Activated CD4-positive, alpha-beta T cell treated with anti-CD3 and anti-CD28 coated beads for 36 hours (primary cell): ENCODE measurements around the gene PCGF5. TPM values are rescaled to one million over a fixed set of nuclear protein-coding genes. Genes with fewer than 3 reads are reported as not detected.
"Not testable (repeated sequence)": the region's sequence is repeated elsewhere in the genome, so short reads cannot be mapped to it uniquely, and the experiment has no call there.

ENCODE experiments used
- ATAC-seq: fragments of 200-7000 bp; cut with Tn5 transposase; one replicate; pipeline ENCODE4 v1.10.0; 2021; ENCODE audit warnings: mild to moderate bottlenecking, moderate library complexity
- CTCF ChIA-PET: fragments of 350-600 bp; sonication (Branson Sonifier 250); formaldehyde crosslinking; loops from one replicate; lab custom pipeline; 2021; ENCODE audit warnings: antibody characterized with exemption; lab: Charles Lee
- POLR2A ChIA-PET: fragments of 350-600 bp; sonication (Branson Sonifier 250); formaldehyde crosslinking; loops from one replicate; lab custom pipeline; 2021; ENCODE audit warnings: antibody characterized with exemption, inconsistent platforms; lab: Charles Lee
- DNase-seq: peaks from one replicate; pipeline ENCODE4 v3.0.0-alpha.2; 2020
- H3K27ac Mint-ChIP-seq: one replicate; pipeline ENCODE4 v1.8.0; 2021; ENCODE audit warnings: mixed read lengths
- H3K27me3 Mint-ChIP-seq: one replicate; pipeline ENCODE4 v1.8.0; 2021; ENCODE audit warnings: mixed read lengths
- H3K36me3 Mint-ChIP-seq: one replicate; pipeline ENCODE4 v1.8.0; 2021; ENCODE audit warnings: low read depth, mixed read lengths
- H3K4me1 Mint-ChIP-seq: one replicate; pipeline ENCODE4 v1.8.0; 2021; ENCODE audit warnings: mixed read lengths
- H3K4me3 Mint-ChIP-seq: one replicate; pipeline ENCODE4 v1.8.0; 2021; ENCODE audit warnings: mild to moderate bottlenecking, moderate library complexity, mixed read lengths
- H3K9me3 Mint-ChIP-seq: one replicate; pipeline ENCODE4 v1.8.0; 2021; ENCODE audit warnings: low read depth, mixed read lengths
- intact Hi-C, 2 experiments: fragments of 100-400 bp; cut with DNase I in 1 of 2; cut with micrococcal nuclease in 1 of 2; formaldehyde crosslinking; loops; one replicate each; pipeline versions ENCODE4 v1.14.2 to v1.15.1; 2022 to 2024; cut with DNase I, micrococcal nuclease
- total RNA-seq, 2 experiments: library from RNA; stranded (reverse); gene quantifications; one replicate each; pipeline ENCODE4 v1.2.3, GENCODE V29; 2021

The PCGF5 gene
- 10 to 100 TPM; 36.5 to 44.3 TPM for total RNA-seq

GRCh38 chr10:91220194-91220953, at the start of gene PCGF5:
Gene PCGF5 (plus strand): TSS chr10:91220663. CDS start chr10:91222872, 2,209 bp downstream.
- intact Hi-C loops: loop anchor here (1.0 to 5.0 kb wide), 5 partner anchors 19 to 1578 kb away; partner anchors contain the start of genes HECTD2 (in 1 of the 2) and TNKS2 (in 1 of the 2)
- CTCF ChIA-PET: interaction anchor here (0.6 to 1.0 kb wide), 4 partner anchors 48 to 284 kb away, joined by 3 to 5 read pairs (median 4); no protein-coding TSS in a partner anchor
- peak; percentile 94 for DNase-seq
- Mint-ChIP-seq H3K9me3 (no peaks in the 10 kb centered on the region), H3K4me3 (peak within 1 kb of the TSS; percentile 84), H3K4me1 (peaks cover 36% of the 10 kb centered on the region), H3K36me3 (peaks cover 16% of the 10 kb centered on the region), H3K27me3 (no peaks in the 10 kb centered on the region), H3K27ac (peak within 1 kb of the TSS; percentile 75)
- peak; percentile 99 for ATAC-seq
- POLR2A ChIA-PET: interaction anchor here (0.7 to 1.0 kb wide), 2 partner anchors 54 to 57 kb away, joined by 3 read pairs; no protein-coding TSS in a partner anchor

- Mint-ChIP-seq H3K36me3 (peaks cover 36% of the 10 kb centered on the region), H3K4me1 (peaks cover 30% of the 10 kb centered on the region), H3K9me3 (peaks cover 30% of the 10 kb centered on the region), H3K27me3 (no peaks in the 10 kb centered on the region), H3K27ac (peak overlapping the region; percentile 30), H3K4me3 (no peak overlapping the region)
- CTCF ChIA-PET: interaction anchor here (1.8 kb wide), 1 partner anchor 30 kb away, joined by 6 read pairs; no protein-coding TSS in a partner anchor
- DNase-seq (no peak), ATAC-seq (no peak)
- POLR2A ChIA-PET: no interaction called here
- intact Hi-C loops: no loop called here
Observed at GRCh38 chr10:91171485-91171884, 49.0 kb upstream of the PCGF5 start.

GRCh38 chr10:91172348-91172747, 48.1 kb upstream of the PCGF5 start:
- ATAC-seq: peak; percentile 60
- H3K27me3 Mint-ChIP-seq: no peaks in the 10 kb centered on the region
- intact Hi-C loops: no loop called here

GRCh38 chr10:91185239-91185875, 35.1 kb upstream of the PCGF5 start:
- Mint-ChIP-seq H3K4me1 (peaks cover 72% of the 10 kb centered on the region), H3K36me3 (peaks cover 21% of the 10 kb centered on the region), H3K27me3 (no peaks in the 10 kb centered on the region), H3K27ac (no peak overlapping the region), H3K4me3 (no peak overlapping the region), H3K9me3 (peaks cover 5% of the 10 kb centered on the region)
- intact Hi-C loops: no loop called here
- POLR2A ChIA-PET: no interaction called here
- ATAC-seq: no peak
- DNase-seq: no peak
- CTCF ChIA-PET: interaction anchor here (0.8 to 0.9 kb wide), 3 partner anchors 24 to 65 kb away, joined by 3 to 4 read pairs (median 4); no protein-coding TSS in a partner anchor

More at GRCh38 chr10:91172348-91172747, 48.1 kb upstream of the PCGF5 start:
- H3K9me3 Mint-ChIP-seq: peaks cover 31% of the 10 kb centered on the region
- DNase-seq: no peak
- H3K4me3 Mint-ChIP-seq: no peak overlapping the region
- peaks cover 32% of the 10 kb centered on the region for H3K4me1 Mint-ChIP-seq
- ChIA-PET POLR2A (no interaction called here), CTCF (interaction anchor here (0.6 to 1.9 kb wide), 4 partner anchors 10 to 169 kb away, joined by 3 to 6 read pairs (median 4); partner anchors contain the start of gene PCGF5)
- H3K36me3 Mint-ChIP-seq: peaks cover 42% of the 10 kb centered on the region
- H3K27ac Mint-ChIP-seq: no peak overlapping the region

- DNase-seq: no peak
- ChIA-PET CTCF (no interaction called here), POLR2A (no interaction called here)
- intact Hi-C loops: no loop called here
- Mint-ChIP-seq H3K27ac (no peak overlapping the region), H3K4me1 (peaks cover 77% of the 10 kb centered on the region), H3K9me3 (no peaks in the 10 kb centered on the region), H3K36me3 (peaks cover 20% of the 10 kb centered on the region), H3K27me3 (no peaks in the 10 kb centered on the region), H3K4me3 (no peak overlapping the region)
- no peak for ATAC-seq
Observed at GRCh38 chr10:91187156-91187555, 33.3 kb upstream of the PCGF5 start.

GRCh38 chr10:91188010-91188409, 32.5 kb upstream of the PCGF5 start:
- H3K4me3 Mint-ChIP-seq, DNase-seq, intact Hi-C loops, H3K9me3 Mint-ChIP-seq, ATAC-seq, POLR2A ChIA-PET, H3K27me3 Mint-ChIP-seq, CTCF ChIA-PET, H3K27ac Mint-ChIP-seq: not testable (repeated sequence)
- H3K36me3 Mint-ChIP-seq: peaks cover 16% of the 10 kb centered on the region
- H3K4me1 Mint-ChIP-seq: peaks cover 75% of the 10 kb centered on the region

- ChIA-PET POLR2A (no interaction called here), CTCF (no interaction called here)
- Mint-ChIP-seq H3K4me3 (no peak overlapping the region), H3K9me3 (peaks cover 3% of the 10 kb centered on the region), H3K4me1 (peaks cover 77% of the 10 kb centered on the region), H3K27me3 (no peaks in the 10 kb centered on the region), H3K36me3 (peaks cover 16% of the 10 kb centered on the region), H3K27ac (no peak overlapping the region)
- intact Hi-C loops: no loop called here
- ATAC-seq (no peak), DNase-seq (no peak)
Observed at GRCh38 chr10:91188889-91189288, 31.6 kb upstream of the PCGF5 start.

GRCh38 chr10:91190388-91190870, 30.0 kb upstream of the PCGF5 start:
- no peak for DNase-seq
- ChIA-PET POLR2A (no interaction called here), CTCF (interaction anchor here (0.5 to 0.6 kb wide), 2 partner anchors 39 to 224 kb away, joined by 3 to 5 read pairs; no protein-coding TSS in a partner anchor)
- ATAC-seq: no peak
- H3K27ac Mint-ChIP-seq: peak overlapping the region; percentile 63
- H3K9me3 Mint-ChIP-seq: peaks cover 4% of the 10 kb centered on the region
- peaks cover 15% of the 10 kb centered on the region for H3K36me3 Mint-ChIP-seq
- intact Hi-C loops: loop anchor here in 1 of 2 experiments (10.0 kb wide), 1 partner anchor 1404 kb away; the partner anchor contains the start of gene KIF11
- H3K4me3 Mint-ChIP-seq: no peak overlapping the region
- H3K4me1 Mint-ChIP-seq: peaks cover 77% of the 10 kb centered on the region
- no peaks in the 10 kb centered on the region for H3K27me3 Mint-ChIP-seq

GRCh38 chr10:91190876-91191583, 29.4 kb upstream of the PCGF5 start:
- peak overlapping the region; percentile 63 for H3K27ac Mint-ChIP-seq
- ChIA-PET CTCF (interaction anchor here (0.6 to 1.1 kb wide), 2 partner anchors 21 to 38 kb away, joined by 4 to 5 read pairs; no protein-coding TSS in a partner anchor), POLR2A (no interaction called here)
- intact Hi-C loops: loop anchor here in 1 of 2 experiments (10.0 kb wide), 1 partner anchor 1404 kb away; the partner anchor contains the start of gene KIF11
- ATAC-seq: peak; percentile 45
- peaks cover 4% of the 10 kb centered on the region for H3K9me3 Mint-ChIP-seq
- peaks cover 12% of the 10 kb centered on the region for H3K36me3 Mint-ChIP-seq
- no peaks in the 10 kb centered on the region for H3K27me3 Mint-ChIP-seq
- no peak for DNase-seq
- H3K4me3 Mint-ChIP-seq: no peak overlapping the region
- peaks cover 73% of the 10 kb centered on the region for H3K4me1 Mint-ChIP-seq

GRCh38 chr10:91191584-91191919, 28.9 kb upstream of the PCGF5 start:
- Mint-ChIP-seq H3K9me3 (peaks cover 4% of the 10 kb centered on the region), H3K36me3 (peaks cover 13% of the 10 kb centered on the region), H3K4me1 (peaks cover 72% of the 10 kb centered on the region), H3K27ac (no peak overlapping the region), H3K27me3 (no peaks in the 10 kb centered on the region), H3K4me3 (no peak overlapping the region)
- ChIA-PET CTCF (interaction anchor here (1.1 kb wide), 1 partner anchor 21 kb away, joined by 4 read pairs; no protein-coding TSS in a partner anchor), POLR2A (no interaction called here)
- DNase-seq (no peak), ATAC-seq (no peak)
- intact Hi-C loops: loop anchor here in 1 of 2 experiments (10.0 kb wide), 1 partner anchor 1403 kb away; the partner anchor contains the start of gene KIF11
